Prostate gland (tissue), 2 donors: ENCODE measurements around the gene PTBP3. TPM values are rescaled to one million over a fixed set of nuclear protein-coding genes. Genes with fewer than 3 reads are reported as not detected.
"Not testable (repeated sequence)": the region's sequence is repeated elsewhere in the genome, so short reads cannot be mapped to it uniquely, and the experiment has no call there.

Experiments
- DNase-seq: peaks from one replicate; pipeline ENCODE4 v3.0.0-alpha.2; 2019; ENCODE audit warnings: low spot score
- H3K27ac ChIP-seq, 2 donors: fragments of 200-600 bp; sonication (generic); 2 replicates each; pipeline ENCODE4 v1.5.1; 2017 to 2019
- H3K27me3 ChIP-seq: fragments of 200-600 bp; sonication (generic); replicated peaks from 2 replicates; pipeline ENCODE4 v1.5.1; 2019; ENCODE audit not compliant: insufficient read depth
- H3K36me3 ChIP-seq, 2 donors: fragments of 200-600 bp; sonication (generic); 1 replicate in 1 of 2; 2 replicates in 1 of 2; pipeline versions ENCODE4 v1.5.1 to v1.8.1; 2017 to 2019
- H3K4me1 ChIP-seq: fragments of 200-600 bp; sonication (generic); replicated peaks from 2 replicates; pipeline ENCODE4 v1.5.1; 2019
- H3K4me3 ChIP-seq, 2 donors: fragments of 200-600 bp; sonication (generic); 2 replicates each; pipeline ENCODE4 v1.5.1; 2017 to 2019
- H3K9me3 ChIP-seq: fragments of 200-600 bp; sonication (generic); 2 replicates; pipeline ENCODE4 v1.5.1; 2017
- CTCF ChIP-seq, 4 experiments: fragments of 200-600 bp in 2 of 4; fragments of 450-650 bp in 2 of 4; sonication (generic) in 2 of 4; IDR thresholded peaks; 1 replicate in 3 of 4; 2 replicates in 1 of 4; pipeline ENCODE4 v1.5.1; 2016 to 2019; ENCODE audit warnings: antibody characterized with exemption in 4 of 4, mild to moderate bottlenecking in 2 of 4, moderate library complexity in 2 of 4
- POLR2A ChIP-seq: fragments of 450-650 bp; IDR thresholded peaks from one replicate; pipeline ENCODE4 v1.6.1; 2016; ENCODE audit warnings: antibody characterized with exemption, mild to moderate bottlenecking
- POLR2AphosphoS5 ChIP-seq: sonication (generic); formaldehyde crosslinking; IDR thresholded peaks from one replicate; pipeline ENCODE4 v1.6.1; 2017; ENCODE audit warnings: antibody characterized with exemption
- WGBS: methylation state at CpG from one replicate; pipeline ENCODE4 v1.1.5; 2018; 5-methylcytosine and 5-hydroxymethylcytosine counted together
- intact Hi-C: fragments of 100-400 bp; cut with DNase I; formaldehyde crosslinking; loops from one replicate; pipeline ENCODE4 v1.14.2; 2022
- total RNA-seq, 2 donors: library from RNA; depleted of rRNA; stranded (reverse); fragments of >200 nt; gene quantifications; one replicate each; pipeline ENCODE4 v1.1.0, GENCODE V29; 2016

Gene PTBP3
- total RNA-seq, 2 donors from 2014 or later, result 56.6 to 140 TPM

DNA sequence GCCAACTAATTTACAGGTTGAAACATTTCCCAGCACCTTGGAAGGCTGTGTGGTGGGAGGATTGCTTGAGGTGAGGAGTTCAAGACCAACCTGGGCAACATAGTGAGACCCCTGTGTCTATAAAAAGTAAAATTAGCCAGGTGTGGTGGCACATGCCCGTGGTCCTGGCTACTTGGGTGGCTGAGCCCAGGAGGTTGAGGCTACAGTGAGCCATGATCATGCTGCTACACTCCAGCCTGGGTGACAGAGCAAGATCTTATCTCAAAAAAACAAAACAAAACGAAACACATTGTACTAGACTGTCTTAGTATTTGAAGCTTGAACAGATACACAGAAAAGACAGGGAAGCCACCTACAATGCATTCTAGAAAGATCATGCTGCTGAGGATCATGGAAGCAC, 43.7 kb upstream of the PTBP3 start:
- TF ChIP-seq POLR2AphosphoS5 (no peak), CTCF (IDR thresholded peaks at IDR 0.05) (no peak), POLR2A (no peak)
- intact Hi-C loops, result loop anchor here (5.0 kb wide), 1 partner anchor 110 kb away; the partner anchor contains the start of gene KIAA1958
- Histone ChIP-seq H3K4me1 (no peaks in the 10 kb centered on the region), H3K27ac (no peak overlapping the region), H3K4me3 (no peak overlapping the region), H3K9me3 (no peaks in the 10 kb centered on the region), H3K27me3 (no peaks in the 10 kb centered on the region), H3K36me3 (no peaks in the 10 kb centered on the region)
- DNase-seq, result no peak
- WGBS, result 43% methylated on average over 2 of the region's 2 CpGs

DNA sequence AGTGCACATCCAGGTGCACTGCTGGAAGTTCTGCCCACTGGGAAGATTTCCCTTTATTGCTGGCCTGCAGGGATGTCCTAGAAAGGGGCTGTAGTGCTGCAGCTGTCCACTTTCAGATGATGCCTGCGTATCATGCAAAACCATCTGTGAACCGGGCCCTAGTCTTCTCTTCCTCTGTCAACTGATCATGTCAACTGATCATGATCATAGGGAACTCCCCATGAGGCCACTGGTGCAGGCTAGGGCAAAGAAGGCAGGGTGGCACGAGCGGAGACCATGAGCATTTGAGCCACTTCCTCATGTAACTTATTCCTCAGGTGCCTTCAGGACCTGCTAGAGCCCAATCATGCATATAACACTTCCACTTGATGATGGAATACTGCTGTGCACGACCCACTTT, 41.9 kb upstream of the PTBP3 start:
- TF ChIP-seq POLR2AphosphoS5, result no peak
- no peak for TF ChIP-seq POLR2A
- no peak for TF ChIP-seq CTCF (IDR thresholded peaks at IDR 0.05)
- Histone ChIP-seq H3K27ac (no peak overlapping the region), H3K9me3 (no peaks in the 10 kb centered on the region), H3K4me3 (no peak overlapping the region), H3K27me3 (no peaks in the 10 kb centered on the region), H3K36me3 (no peaks in the 10 kb centered on the region), H3K4me1 (no peaks in the 10 kb centered on the region)
- 90% methylated on average over 5 of the region's 5 CpGs for WGBS
- DNase-seq, result no peak
- intact Hi-C loops, result loop anchor here (5.0 kb wide), 1 partner anchor 112 kb away; the partner anchor contains the start of gene KIAA1958

GRCh38 chr9:112374232-112374631, 40.8 kb upstream of the PTBP3 start:
- H3K4me1 ChIP-seq, H3K9me3 ChIP-seq, H3K4me3 ChIP-seq, DNase-seq, H3K27me3 ChIP-seq, H3K36me3 ChIP-seq, intact Hi-C loops, H3K27ac ChIP-seq: not testable (repeated sequence)
- WGBS, result 97% methylated on average over 2 of the region's 2 CpGs

DNA sequence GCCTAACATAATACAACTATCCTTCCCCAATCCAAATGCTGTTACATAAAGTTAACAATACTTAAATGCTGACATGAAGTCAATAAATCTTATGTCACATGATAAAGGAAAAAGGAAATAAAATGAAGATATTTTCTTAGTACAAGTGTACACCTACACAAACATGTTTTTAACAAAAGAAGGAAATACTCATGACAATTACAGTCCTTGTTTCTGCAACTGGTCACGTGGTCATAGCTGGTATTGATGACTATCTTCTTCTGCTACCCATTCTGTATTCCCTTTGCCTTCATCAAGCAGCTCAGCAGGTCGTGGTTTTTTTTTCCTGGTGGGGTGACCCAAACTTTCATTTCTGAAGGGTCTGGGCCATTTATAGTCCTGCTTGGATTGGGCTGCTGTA, 40.2 kb upstream of the PTBP3 start:
- H3K4me3 ChIP-seq, H3K36me3 ChIP-seq, H3K9me3 ChIP-seq, H3K4me1 ChIP-seq, intact Hi-C loops, H3K27me3 ChIP-seq, H3K27ac ChIP-seq, DNase-seq: not testable (repeated sequence)
- WGBS, result 67% methylated on average over 2 of the region's 2 CpGs

DNA sequence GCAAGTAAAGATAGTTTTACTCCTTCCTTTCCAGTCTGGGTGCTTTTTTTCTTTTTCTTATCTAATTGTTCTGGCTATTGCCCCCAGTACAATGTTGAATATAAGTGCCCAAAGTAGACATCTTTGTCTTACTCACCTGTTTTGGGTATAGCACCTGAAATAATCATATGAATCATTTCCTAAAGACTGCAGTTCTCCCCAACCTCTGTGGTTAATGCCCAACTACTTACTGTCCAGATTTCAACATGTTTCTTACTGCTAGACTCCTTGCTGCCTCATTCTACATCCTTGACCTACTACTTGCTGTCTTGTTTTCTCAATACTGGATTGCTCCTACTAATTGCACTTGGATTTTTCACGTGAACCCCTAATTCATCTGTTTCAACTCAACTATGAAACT, 37.6 kb upstream of the PTBP3 start:
- intact Hi-C loops, result no loop called here
- no peaks in the 10 kb centered on the region for H3K4me1 ChIP-seq
- H3K36me3 ChIP-seq, result no peaks in the 10 kb centered on the region
- no peaks in the 10 kb centered on the region for H3K27me3 ChIP-seq
- no peak overlapping the region for H3K4me3 ChIP-seq
- no peaks in the 10 kb centered on the region for H3K9me3 ChIP-seq
- no peak for DNase-seq
- H3K27ac ChIP-seq, result no peak overlapping the region
- TF ChIP-seq POLR2AphosphoS5 (no peak), CTCF (IDR thresholded peaks at IDR 0.05) (no peak), POLR2A (no peak)
- WGBS, result 3% methylated on average over 1 of the region's 1 CpG

GRCh38 chr9:112369817-112370216, 36.4 kb upstream of the PTBP3 start:
- no peaks in the 10 kb centered on the region for H3K36me3 ChIP-seq
- no peak for DNase-seq
- intact Hi-C loops, result no loop called here
- H3K9me3 ChIP-seq, result no peaks in the 10 kb centered on the region
- H3K4me1 ChIP-seq, result no peaks in the 10 kb centered on the region
- no peaks in the 10 kb centered on the region for H3K27me3 ChIP-seq
- no peak overlapping the region for H3K27ac ChIP-seq
- no peak overlapping the region for H3K4me3 ChIP-seq
- no peak for TF ChIP-seq CTCF (IDR thresholded peaks at IDR 0.05)
- no peak for TF ChIP-seq POLR2A
- no peak for TF ChIP-seq POLR2AphosphoS5
- WGBS, result 96% methylated on average over 1 of the region's 1 CpG
